T-helper 1 cell treated with Interleukin-12 subunit alpha and Interleukin-12 subunit beta and Interleukin-4 antibody, amounts not matched to agents 30 μg/mL and 1 μg/mL, for 36 hours (primary cell): ENCODE data around the gene MR1.

Experiments used
- H3K27ac Mint-ChIP-seq: one replicate; pipeline ENCODE4 v1.8.0; 2021; ENCODE audit warnings: mild to moderate bottlenecking, mixed read lengths
- H3K27me3 Mint-ChIP-seq: one replicate; pipeline ENCODE4 v1.8.0; 2021; ENCODE audit warnings: low read depth, mixed read lengths
- H3K36me3 Mint-ChIP-seq: one replicate; pipeline ENCODE4 v1.8.0; 2021; ENCODE audit warnings: low read depth, mixed read lengths
- H3K4me1 Mint-ChIP-seq: one replicate; pipeline ENCODE4 v1.8.0; 2021; ENCODE audit warnings: low read depth, mixed read lengths
- H3K4me3 Mint-ChIP-seq: one replicate; pipeline ENCODE4 v1.8.0; 2021; ENCODE audit warnings: mild to moderate bottlenecking, moderate library complexity, mixed read lengths
- H3K9me3 Mint-ChIP-seq: one replicate; pipeline ENCODE4 v1.8.0; 2021; ENCODE audit warnings: mixed read lengths

The MR1 gene

GRCh38 chr1:181033799-181034451, at the start of gene MR1:
Gene MR1, plus strand, starts transcription at chr1:181033983. Its CDS starts 25 bp downstream, at chr1:181034008.
- peak within 1 kb of the TSS; percentile 92 for H3K4me3 Mint-ChIP-seq
- H3K27ac Mint-ChIP-seq: peak within 1 kb of the TSS; percentile 97
- H3K27me3 Mint-ChIP-seq: no peaks in the 10 kb centered on the region
- peaks cover 43% of the 10 kb centered on the region for H3K4me1 Mint-ChIP-seq
- H3K9me3 Mint-ChIP-seq: no peaks in the 10 kb centered on the region
- H3K36me3 Mint-ChIP-seq: peaks cover 23% of the 10 kb centered on the region

- no peaks in the 10 kb centered on the region for H3K27me3 Mint-ChIP-seq
- peaks cover 56% of the 10 kb centered on the region for H3K36me3 Mint-ChIP-seq
- no peak overlapping the region for H3K27ac Mint-ChIP-seq
- no peak overlapping the region for H3K4me3 Mint-ChIP-seq
- H3K9me3 Mint-ChIP-seq: no peaks in the 10 kb centered on the region
- H3K4me1 Mint-ChIP-seq: peaks cover 3% of the 10 kb centered on the region
Measured at GRCh38 chr1:180988253-180988752, 45.5 kb upstream of the MR1 start.

GRCh38 chr1:180994262-180994661, 39.5 kb upstream of the MR1 start:
- H3K4me1 Mint-ChIP-seq: peaks cover 5% of the 10 kb centered on the region
- no peak overlapping the region for H3K4me3 Mint-ChIP-seq
- no peak overlapping the region for H3K27ac Mint-ChIP-seq
- peaks cover 42% of the 10 kb centered on the region for H3K36me3 Mint-ChIP-seq
- no peaks in the 10 kb centered on the region for H3K9me3 Mint-ChIP-seq
- no peaks in the 10 kb centered on the region for H3K27me3 Mint-ChIP-seq

- Mint-ChIP-seq H3K36me3 (peaks cover 48% of the 10 kb centered on the region), H3K4me3 (no peak overlapping the region), H3K9me3 (no peaks in the 10 kb centered on the region), H3K27me3 (no peaks in the 10 kb centered on the region), H3K27ac (no peak overlapping the region), H3K4me1 (peaks cover 9% of the 10 kb centered on the region)
Measured at GRCh38 chr1:180997843-180998504, 35.8 kb upstream of the MR1 start.

GRCh38 chr1:181001091-181001780, 32.5 kb upstream of the MR1 start:
- Mint-ChIP-seq H3K9me3 (no peaks in the 10 kb centered on the region), H3K4me1 (peaks cover 13% of the 10 kb centered on the region), H3K36me3 (peaks cover 61% of the 10 kb centered on the region), H3K27me3 (no peaks in the 10 kb centered on the region), H3K27ac (no peak overlapping the region), H3K4me3 (no peak overlapping the region)

GRCh38 chr1:181002582-181003172, 31.1 kb upstream of the MR1 start:
- H3K27ac Mint-ChIP-seq: no peak overlapping the region
- no peaks in the 10 kb centered on the region for H3K27me3 Mint-ChIP-seq
- peaks cover 59% of the 10 kb centered on the region for H3K36me3 Mint-ChIP-seq
- H3K4me1 Mint-ChIP-seq: peaks cover 13% of the 10 kb centered on the region
- H3K9me3 Mint-ChIP-seq: no peaks in the 10 kb centered on the region
- H3K4me3 Mint-ChIP-seq: no peak overlapping the region

- no peak overlapping the region for H3K27ac Mint-ChIP-seq
- H3K4me3 Mint-ChIP-seq: no peak overlapping the region
- H3K9me3 Mint-ChIP-seq: no peaks in the 10 kb centered on the region
- H3K27me3 Mint-ChIP-seq: no peaks in the 10 kb centered on the region
- peaks cover 11% of the 10 kb centered on the region for H3K36me3 Mint-ChIP-seq
- H3K4me1 Mint-ChIP-seq: peaks cover 19% of the 10 kb centered on the region
Measured at GRCh38 chr1:181010789-181011188, 23.0 kb upstream of the MR1 start.

GRCh38 chr1:181011301-181012202, 22.2 kb upstream of the MR1 start:
- Mint-ChIP-seq H3K36me3 (peaks cover 11% of the 10 kb centered on the region), H3K4me3 (no peak overlapping the region), H3K9me3 (no peaks in the 10 kb centered on the region), H3K27me3 (no peaks in the 10 kb centered on the region), H3K4me1 (peaks cover 19% of the 10 kb centered on the region), H3K27ac (no peak overlapping the region)

- Mint-ChIP-seq H3K27me3 (no peaks in the 10 kb centered on the region), H3K4me3 (no peak overlapping the region), H3K27ac (no peak overlapping the region), H3K9me3 (no peaks in the 10 kb centered on the region), H3K36me3 (peaks cover 12% of the 10 kb centered on the region), H3K4me1 (peaks cover 19% of the 10 kb centered on the region)
Measured at GRCh38 chr1:181012203-181012745, 21.5 kb upstream of the MR1 start.

- H3K4me1 Mint-ChIP-seq: peaks cover 22% of the 10 kb centered on the region
- H3K4me3 Mint-ChIP-seq: no peak overlapping the region
- no peaks in the 10 kb centered on the region for H3K27me3 Mint-ChIP-seq
- H3K36me3 Mint-ChIP-seq: peaks cover 15% of the 10 kb centered on the region
- no peaks in the 10 kb centered on the region for H3K9me3 Mint-ChIP-seq
- no peak overlapping the region for H3K27ac Mint-ChIP-seq
Measured at GRCh38 chr1:181013144-181013543, 20.6 kb upstream of the MR1 start.

GRCh38 chr1:181014477-181015250, 19.1 kb upstream of the MR1 start:
- peaks cover 16% of the 10 kb centered on the region for H3K36me3 Mint-ChIP-seq
- H3K27ac Mint-ChIP-seq: no peak overlapping the region
- no peaks in the 10 kb centered on the region for H3K9me3 Mint-ChIP-seq
- no peaks in the 10 kb centered on the region for H3K27me3 Mint-ChIP-seq
- no peak overlapping the region for H3K4me3 Mint-ChIP-seq
- H3K4me1 Mint-ChIP-seq: peaks cover 33% of the 10 kb centered on the region

- no peaks in the 10 kb centered on the region for H3K9me3 Mint-ChIP-seq
- no peaks in the 10 kb centered on the region for H3K27me3 Mint-ChIP-seq
- peaks cover 14% of the 10 kb centered on the region for H3K36me3 Mint-ChIP-seq
- H3K4me1 Mint-ChIP-seq: peaks cover 32% of the 10 kb centered on the region
- no peak overlapping the region for H3K4me3 Mint-ChIP-seq
- H3K27ac Mint-ChIP-seq: no peak overlapping the region
Measured at GRCh38 chr1:181015251-181015615, 18.6 kb upstream of the MR1 start.

- Mint-ChIP-seq H3K9me3 (no peaks in the 10 kb centered on the region), H3K4me1 (peaks cover 41% of the 10 kb centered on the region), H3K27me3 (no peaks in the 10 kb centered on the region), H3K27ac (no peak overlapping the region), H3K4me3 (no peak overlapping the region), H3K36me3 (peaks cover 11% of the 10 kb centered on the region)
Measured at GRCh38 chr1:181016563-181016962, 17.2 kb upstream of the MR1 start.
